H1 (cell line): ENCODE data around the gene SOX8. TPM values are rescaled to one million over a fixed set of nuclear protein-coding genes. Genes with fewer than 3 reads are reported as not detected.

Source experiments
- CTCF ChIA-PET: fragments of 300-600 bp; sonication (Branson Sonifier 250); formaldehyde crosslinking; loops from one replicate; lab custom pipeline; 2021; ENCODE audit not compliant: partially characterized antibody; lab: Charles Lee
- POLR2A ChIA-PET: fragments of 300-600 bp; sonication (Branson Sonifier 250); formaldehyde crosslinking; loops from one replicate; lab custom pipeline; 2021; ENCODE audit warnings: inconsistent platforms; ENCODE audit not compliant: partially characterized antibody; lab: Charles Lee
- DNase-seq, 2 experiments: peaks; one replicate each; pipeline versions ENCODE4 v3.0.0 to v3.0.0-alpha.2; 2010 to 2022; ENCODE audit warnings: low spot score in 2 of 2, low read depth in 1 of 2, mixed read lengths in 1 of 2
- FAIRE-seq: peaks from 2 replicates; lab custom pipeline; 2011; peaks lifted over from hg19 to GRCh38; lab: Jason Lieb, UNC
- H2AFZ ChIP-seq: 2 replicates; pipeline ENCODE4 v1.8.1; 2012; ENCODE audit warnings: low read length, inconsistent platforms
- H2AK5ac ChIP-seq: 2 replicates; pipeline ENCODE4 v1.6.1; 2013; ENCODE audit warnings: low read depth, low read length
- H2BK120ac ChIP-seq: replicated peaks from 2 replicates; pipeline ENCODE3; 2013; ENCODE audit warnings: low read depth, low read length, inconsistent platforms
- H2BK12ac ChIP-seq: 2 replicates; pipeline ENCODE4 v1.6.1; 2013; ENCODE audit warnings: low read depth, low read length
- H2BK15ac ChIP-seq: 2 replicates; pipeline ENCODE4 v1.6.1; 2013; ENCODE audit warnings: low read length
- H2BK20ac ChIP-seq: 2 replicates; pipeline ENCODE4 v1.6.1; 2013; ENCODE audit warnings: low read length
- H2BK5ac ChIP-seq: 2 replicates; pipeline ENCODE4 v1.6.1; 2013; ENCODE audit warnings: low read depth, low read length
- H3K14ac ChIP-seq: 2 replicates; pipeline ENCODE4 v1.6.1; 2013; ENCODE audit warnings: inconsistent platforms; ENCODE audit not compliant: insufficient read length
- H3K18ac ChIP-seq: 2 replicates; pipeline ENCODE4 v1.6.1; 2013; ENCODE audit warnings: low read length; ENCODE audit errors: extremely low read depth
- H3K23ac ChIP-seq: 2 replicates; pipeline ENCODE4 v1.6.1; 2013; ENCODE audit warnings: inconsistent platforms; ENCODE audit not compliant: insufficient read length
- H3K23me2 ChIP-seq: 2 replicates; pipeline ENCODE4 v1.6.1; 2013; ENCODE audit warnings: low read depth, low read length
- H3K27ac ChIP-seq: 2 replicates; pipeline ENCODE4 v1.6.1; 2011; ENCODE audit warnings: low read depth, low read length, inconsistent platforms
- H3K27me3 ChIP-seq, 4 experiments: replicated peaks in 1 of 4; 1 replicate in 1 of 4; 2 replicates in 3 of 4; pipeline versions ENCODE4 v1.6.1 to v1.8.1; 2011 to 2013; ENCODE audit warnings: low read length in 3 of 4, mild to moderate bottlenecking in 3 of 4, inconsistent platforms in 2 of 4, mixed read lengths in 2 of 4, moderate library complexity in 1 of 4; ENCODE audit not compliant: control insufficient read depth in 3 of 4, insufficient read depth in 3 of 4; ENCODE audit errors: extremely low read depth in 1 of 4
- H3K36me3 ChIP-seq, 4 experiments: 2 replicates each; pipeline versions ENCODE4 v1.6.1 to v1.8.1; 2011 to 2013; ENCODE audit warnings: mild to moderate bottlenecking in 4 of 4, low read length in 3 of 4, moderate library complexity in 2 of 4, control low read depth in 1 of 4, inconsistent platforms in 1 of 4; ENCODE audit not compliant: insufficient read depth in 4 of 4, control insufficient read depth in 2 of 4
- H3K4ac ChIP-seq: replicated peaks from 2 replicates; pipeline ENCODE3; 2013; ENCODE audit warnings: low read length, low read depth, mixed read lengths, inconsistent platforms; ENCODE audit not compliant: insufficient read length
- H3K4me1 ChIP-seq, 4 experiments: replicated peaks in 1 of 4; 1 replicate in 1 of 4; 2 replicates in 3 of 4; pipeline versions ENCODE4 v1.6.1 to v1.8.1; 2011 to 2013; ENCODE audit warnings: low read length in 3 of 4, inconsistent platforms in 2 of 4, mixed read lengths in 1 of 4; ENCODE audit not compliant: insufficient read depth in 4 of 4, control insufficient read depth in 3 of 4
- H3K4me2 ChIP-seq, 2 experiments: 2 replicates each; pipeline versions ENCODE4 v1.6.1 to v1.8.1; 2011 to 2013; ENCODE audit warnings: low read depth in 2 of 2, low read length in 2 of 2, control low read depth in 1 of 2, inconsistent platforms in 1 of 2, mild to moderate bottlenecking in 1 of 2; ENCODE audit not compliant: insufficient read depth in 1 of 2
- H3K4me3 ChIP-seq, 4 experiments: fragments of 200-600, 300-600 bp in 1 of 4; sonication (generic), shearing (Covaris generic), sonication (Bioruptor Twin) in 1 of 4; 2 replicates each; pipeline versions ENCODE4 v1.5.1 to v1.8.1; 2011 to 2016; ENCODE audit warnings: low read length in 4 of 4, low read depth in 3 of 4, control low read depth in 2 of 4, inconsistent platforms in 2 of 4, mild to moderate bottlenecking in 2 of 4, mixed read lengths in 1 of 4, moderate library complexity in 1 of 4; ENCODE audit not compliant: insufficient read depth in 2 of 4; ENCODE audit errors: extremely low read depth in 1 of 4
- H3K56ac ChIP-seq: replicated peaks from 2 replicates; pipeline ENCODE3; 2013; ENCODE audit warnings: low read depth, mild to moderate bottlenecking, mixed read lengths, low read length, inconsistent platforms; ENCODE audit not compliant: insufficient read length
- H3K79me1 ChIP-seq: 2 replicates; pipeline ENCODE4 v1.6.1; 2013; ENCODE audit warnings: low read depth, low read length, control low read depth
- H3K79me2 ChIP-seq, 2 experiments: 2 replicates each; pipeline versions ENCODE4 v1.6.1 to v1.8.1; 2012 to 2013; ENCODE audit warnings: low read length in 2 of 2, mild to moderate bottlenecking in 2 of 2, inconsistent platforms in 1 of 2; ENCODE audit not compliant: insufficient read depth in 2 of 2, control insufficient read depth in 1 of 2
- H3K9ac ChIP-seq, 4 experiments: replicated peaks in 1 of 4; 1 replicate in 1 of 4; 2 replicates in 3 of 4; pipeline versions ENCODE4 v1.6.1 to v1.8.1; 2011 to 2013; ENCODE audit warnings: low read depth in 3 of 4, low read length in 3 of 4, control low read depth in 2 of 4, mild to moderate bottlenecking in 2 of 4, moderate library complexity in 2 of 4, inconsistent platforms in 1 of 4; ENCODE audit errors: extremely low read depth in 1 of 4
- H3K9me3 ChIP-seq, 2 experiments: 2 replicates each; pipeline versions ENCODE4 v1.6.1 to v1.8.1; 2012 to 2013; ENCODE audit warnings: mild to moderate bottlenecking in 2 of 2, moderate library complexity in 2 of 2, control low read depth in 1 of 2, inconsistent platforms in 1 of 2, low read depth in 1 of 2, low read length in 1 of 2, mixed read lengths in 1 of 2; ENCODE audit not compliant: insufficient read depth in 2 of 2
- H4K20me1 ChIP-seq, 2 experiments: replicated peaks in 1 of 2; 2 replicates each; pipeline versions ENCODE3 to v1.8.1; 2011 to 2013; ENCODE audit warnings: inconsistent platforms in 2 of 2, low read length in 2 of 2, mild to moderate bottlenecking in 1 of 2; ENCODE audit not compliant: insufficient read depth in 2 of 2, control insufficient read depth in 1 of 2
- H4K5ac ChIP-seq: 2 replicates; pipeline ENCODE4 v1.6.1; 2013; ENCODE audit warnings: low read length, low read depth, mixed read lengths, inconsistent platforms; ENCODE audit not compliant: insufficient read length
- H4K8ac ChIP-seq: 2 replicates; pipeline ENCODE4 v1.8.0; 2013; ENCODE audit warnings: mild to moderate bottlenecking, moderate library complexity, low read length, inconsistent platforms; ENCODE audit not compliant: insufficient read depth; ENCODE audit errors: extremely low read depth
- H4K91ac ChIP-seq: replicated peaks from 2 replicates; pipeline ENCODE3; 2013; ENCODE audit warnings: low read length, mixed read lengths, inconsistent platforms; ENCODE audit not compliant: insufficient read length
- TAF1 ChIP-seq: IDR thresholded peaks from 2 replicates; pipeline ENCODE4 v1.6.1; 2011; ENCODE audit warnings: mild to moderate bottlenecking, low read depth, low read length
- WGBS, 2 experiments: shearing (Covaris generic) in 1 of 2; methylation state at CpG; one replicate each; pipeline versions ENCODE4 v1.1.6 to v1.1.7; 2013 to 2015; ENCODE audit warnings: low lambda C conversion rate in 2 of 2, mixed read lengths in 2 of 2, inconsistent platforms in 1 of 2, low coverage in 1 of 2, missing lambda C conversion rate in 1 of 2; ENCODE audit not compliant: insufficient replicate concordance in 2 of 2, insufficient coverage in 1 of 2, insufficient read length in 1 of 2; ENCODE audit errors: extremely low coverage in 1 of 2, missing lambda C conversion rate in 1 of 2; 5-methylcytosine and 5-hydroxymethylcytosine counted together
- polyA plus RNA-seq, 7 experiments: library from polyadenylated mRNA; depleted of rRNA in 3 of 7; stranded (reverse) in 5 of 7; unstranded in 2 of 7; fragments of >200 nt in 5 of 7; fragments of 200-250 nt in 2 of 7; gene quantifications; 1 replicate in 5 of 7; 2 replicates in 1 of 7; 4 replicates in 1 of 7; pipeline versions ENCODE4 v1.2.1 to v1.2.3, GENCODE V29; 2011 to 2013; ENCODE audit warnings: missing spikeins in 2 of 7, mixed read lengths in 2 of 7
- total RNA-seq: library from RNA; stranded (reverse); fragmentation: NEBNext Ultra II Directional; extraction: Animal tissue kit (Norgen Biotek cat#: 25700); gene quantifications from 2 replicates; pipeline ENCODE4 v1.2.1, GENCODE V29; 2021

SOX8 gene
- total and polyA plus RNA-seq, 2 of the 8 experiments (the other 6 are each of a cell fraction or from before 2014, with no cell fraction given) = 2.2 to 5.7 TPM

DNA sequence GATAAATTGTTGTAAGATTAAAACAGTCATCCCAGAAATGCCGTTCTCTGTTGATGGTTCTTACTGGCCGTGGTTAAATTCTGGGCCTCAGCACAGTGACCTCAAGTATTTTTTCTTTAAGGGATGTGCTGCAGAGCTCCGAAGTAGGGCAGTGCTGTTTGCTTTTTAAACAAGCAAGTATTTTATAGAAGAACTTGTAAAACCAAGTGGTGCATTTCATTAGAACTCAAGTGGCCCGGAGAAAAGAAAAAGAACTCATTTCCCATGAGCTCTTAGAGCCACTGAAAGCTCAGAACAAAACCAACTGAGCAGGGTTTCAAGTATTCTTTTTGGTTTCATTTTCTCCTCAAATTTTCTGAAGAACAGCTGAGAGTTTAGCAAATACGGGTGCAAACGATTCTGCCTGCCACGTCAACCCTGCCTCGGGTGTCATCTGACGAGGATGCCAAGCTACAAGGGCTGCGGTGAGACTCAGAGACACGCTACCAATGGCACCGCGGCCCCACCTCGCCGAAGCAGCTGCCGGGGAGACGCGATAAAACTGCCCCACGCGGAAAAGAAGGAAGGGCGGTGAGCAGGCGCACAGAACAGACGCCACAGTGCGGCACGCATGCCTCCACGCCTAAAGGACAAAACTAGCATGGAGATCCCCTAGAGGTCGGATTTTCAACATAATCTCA lies 17.1 kb upstream of the SOX8 start:
- H3K9me3 ChIP-seq = peaks cover 0 to 8% of the 10 kb centered on the region in 2 experiments; a peak in 2 of 4 replicates
- H3K79me1 ChIP-seq = no peaks in the 10 kb centered on the region
- H3K27ac ChIP-seq = no peak overlapping the region
- H2BK20ac ChIP-seq = no peak overlapping the region
- no peak overlapping the region for H2BK5ac ChIP-seq
- no peaks in the 10 kb centered on the region for H3K79me2 ChIP-seq
- H4K91ac ChIP-seq = no peak overlapping the region
- H3K23me2 ChIP-seq = no peaks in the 10 kb centered on the region
- H3K9ac ChIP-seq = no peak overlapping the region
- peaks cover 0 to 4% of the 10 kb centered on the region in 2 experiments for H4K20me1 ChIP-seq
- no peak overlapping the region for H3K18ac ChIP-seq
- H3K14ac ChIP-seq = no peak overlapping the region
- no peak overlapping the region for H3K23ac ChIP-seq
- no peak for FAIRE-seq
- H2AFZ ChIP-seq = no peak overlapping the region
- 83% methylated on average over 27 of the region's 27 CpGs; no CpG with 5 or more reads in 1 of the 2 experiments for WGBS, 2 experiments
- H3K4me2 ChIP-seq = no peak overlapping the region
- H3K36me3 ChIP-seq = no peaks in the 10 kb centered on the region
- H2BK15ac ChIP-seq = no peak overlapping the region
- ChIA-PET POLR2A (no interaction called here), CTCF (interaction anchor here (1.3 kb wide), 1 partner anchor 11 kb away, joined by 3 read pairs; no protein-coding TSS in a partner anchor)
- no peak overlapping the region for H2BK120ac ChIP-seq
- H3K4me3 ChIP-seq = no peak overlapping the region
- H3K56ac ChIP-seq = no peak overlapping the region
- H2BK12ac ChIP-seq = no peak overlapping the region
- no peak overlapping the region for H4K5ac ChIP-seq
- no peaks in the 10 kb centered on the region; a peak in 1 of 7 replicates for H3K4me1 ChIP-seq
- H2AK5ac ChIP-seq = no peak overlapping the region
- peaks cover 0 to 5% (median 3%) of the 10 kb centered on the region in 4 experiments; a peak in 4 of 7 replicates for H3K27me3 ChIP-seq
- no peak for DNase-seq
- no peak overlapping the region for H3K4ac ChIP-seq
- H4K8ac ChIP-seq = no peak overlapping the region
- TF ChIP-seq TAF1 = no peak
